MV-4-11 (cell line): ENCODE measurements around the gene NPAS1.
A peak's percentile ranks its signal among the peaks of the same experiment; 100 is the strongest.
"Not testable (repeated sequence)": the region's sequence is repeated elsewhere in the genome, so short reads cannot be mapped to it uniquely, and the experiment has no call there.

Experiments used
- DNase-seq: peaks from one replicate; lab custom pipeline; 2025; lab: John Stamatoyannopoulos, UW

Gene NPAS1

GRCh38 chr19:46990991-46991676 lies 28.5 kb upstream of the NPAS1 start:
- no peak for DNase-seq

DNA sequence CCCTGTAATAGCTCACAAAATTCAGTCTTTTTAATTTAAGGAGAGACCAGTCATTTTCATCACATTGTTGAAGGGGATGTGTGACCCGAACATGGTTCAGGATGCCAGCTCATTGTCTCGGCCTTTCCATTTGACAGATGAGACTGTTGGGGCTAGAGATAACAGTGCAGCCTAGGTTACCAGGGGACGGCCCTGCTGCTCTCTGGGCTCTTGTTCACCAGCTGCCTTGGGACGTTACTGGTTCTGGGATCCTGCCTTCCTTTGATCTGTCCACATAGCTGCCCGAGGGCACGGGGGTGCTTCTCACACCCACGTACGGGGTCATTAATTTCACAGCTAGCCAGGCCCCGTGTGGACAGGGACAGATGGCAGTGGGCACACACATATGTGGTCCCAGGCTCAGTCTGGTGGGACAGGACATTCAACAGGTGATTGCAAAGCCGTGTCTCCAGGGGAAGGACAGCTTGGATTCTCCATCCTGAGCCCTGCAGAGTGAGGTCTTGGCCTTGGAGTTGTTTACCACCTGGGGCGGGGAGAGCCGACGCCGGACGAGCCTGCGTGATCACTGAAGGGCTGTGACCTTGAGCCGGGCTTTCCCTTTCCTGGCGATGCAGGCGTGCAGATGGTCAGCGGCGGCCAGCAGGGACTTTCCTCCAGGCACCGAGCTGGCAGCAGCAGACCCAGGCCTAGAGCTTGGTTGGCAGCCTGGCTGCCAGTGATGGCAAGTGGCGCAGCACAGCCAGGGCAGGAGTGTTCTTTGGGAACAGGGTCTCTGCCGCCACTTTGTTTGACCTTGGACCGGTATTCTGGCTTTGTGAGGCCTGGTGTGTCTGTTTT lies 26.7 kb upstream of the NPAS1 start:
- DNase-seq: no peak

- DNase-seq: no peak
Measured at GRCh38 chr19:46993622-46994021, 26.0 kb upstream of the NPAS1 start.

DNA sequence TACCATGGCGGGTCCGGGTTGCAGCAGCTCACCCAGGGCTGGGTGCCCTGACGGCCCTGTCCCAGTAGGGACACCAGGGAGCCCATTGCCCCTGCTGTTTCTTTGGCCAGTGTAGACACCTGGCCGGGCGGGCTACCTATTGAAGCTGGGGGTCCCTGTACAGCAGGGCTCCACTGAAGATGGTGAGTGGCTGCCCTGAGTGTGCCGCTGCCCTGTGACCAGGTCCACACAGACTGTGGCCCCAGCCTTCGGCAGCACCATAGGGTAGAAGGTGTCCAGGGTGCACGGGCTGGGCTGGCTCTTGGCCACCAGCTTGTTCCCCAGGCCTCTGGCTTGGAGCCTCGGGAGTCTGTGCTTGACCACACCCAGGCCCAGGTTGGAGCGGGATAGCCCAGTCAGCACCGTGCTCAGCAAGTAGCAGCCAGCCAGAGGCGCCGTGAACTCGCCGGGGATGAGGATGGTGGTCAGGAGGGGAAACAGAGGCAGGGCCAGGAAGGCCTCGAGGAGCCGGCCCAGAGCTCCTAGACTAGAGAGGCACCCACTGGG lies 25.4 kb upstream of the NPAS1 start:
- no peak for DNase-seq

- no peak for DNase-seq
Measured at GRCh38 chr19:46995492-46995891, 24.1 kb upstream of the NPAS1 start.

DNA sequence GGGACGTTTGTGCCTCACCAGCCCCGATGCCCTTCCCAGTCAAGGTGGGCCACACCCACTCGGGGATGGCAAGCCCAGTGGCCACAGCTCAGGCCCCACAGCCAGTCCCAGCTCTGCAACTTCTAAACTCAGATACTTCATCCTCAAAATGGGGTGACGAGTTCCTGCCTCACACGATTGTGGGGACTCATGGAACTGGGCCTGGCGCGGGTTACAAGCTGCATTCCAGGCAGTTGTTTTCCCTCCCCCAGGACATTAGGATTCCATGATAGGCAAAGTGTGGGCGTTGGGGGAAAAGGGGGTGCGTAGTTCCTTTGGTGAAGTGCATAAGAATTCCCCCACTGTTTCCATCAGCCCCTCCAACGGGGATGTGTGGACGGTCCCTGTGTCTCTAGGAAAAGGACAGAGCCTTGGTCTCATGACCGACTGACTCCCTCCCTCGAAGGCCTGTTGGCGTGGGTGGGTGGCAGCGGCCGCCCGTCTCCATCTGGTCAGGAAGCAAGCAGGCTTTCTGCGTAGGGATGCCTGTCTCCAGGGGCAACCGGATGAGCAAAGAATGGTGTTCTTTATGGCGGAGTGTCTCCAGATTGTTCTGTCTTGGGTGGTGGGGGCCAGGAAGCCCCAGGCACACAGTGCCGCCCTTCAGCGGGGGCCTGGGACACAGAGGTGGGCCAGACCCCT lies 21.1 kb upstream of the NPAS1 start:
- no peak for DNase-seq

- no peak for DNase-seq
Measured at GRCh38 chr19:46999377-46999776, 20.3 kb upstream of the NPAS1 start.

DNA sequence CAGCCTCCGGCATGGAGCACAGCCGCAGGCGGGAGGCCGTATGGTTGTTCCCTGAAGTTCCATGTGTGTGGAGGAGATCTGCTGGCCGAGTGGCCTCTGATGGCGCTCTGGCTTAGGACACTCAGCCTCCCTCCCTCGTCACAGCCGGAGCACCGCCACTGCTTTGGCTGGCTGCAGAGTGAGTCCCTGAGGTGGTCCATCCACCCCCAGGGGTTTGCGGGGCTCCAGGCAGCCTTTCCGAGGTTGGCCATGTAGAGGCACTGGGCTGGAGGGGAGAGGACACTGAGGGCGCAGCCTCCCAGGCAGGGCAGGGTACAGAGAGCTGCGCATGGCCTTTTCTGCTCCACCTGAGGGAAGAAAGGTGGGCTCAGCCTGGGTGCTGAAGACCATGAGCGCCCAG lies 19.8 kb upstream of the NPAS1 start:
- DNase-seq: no peak

DNA sequence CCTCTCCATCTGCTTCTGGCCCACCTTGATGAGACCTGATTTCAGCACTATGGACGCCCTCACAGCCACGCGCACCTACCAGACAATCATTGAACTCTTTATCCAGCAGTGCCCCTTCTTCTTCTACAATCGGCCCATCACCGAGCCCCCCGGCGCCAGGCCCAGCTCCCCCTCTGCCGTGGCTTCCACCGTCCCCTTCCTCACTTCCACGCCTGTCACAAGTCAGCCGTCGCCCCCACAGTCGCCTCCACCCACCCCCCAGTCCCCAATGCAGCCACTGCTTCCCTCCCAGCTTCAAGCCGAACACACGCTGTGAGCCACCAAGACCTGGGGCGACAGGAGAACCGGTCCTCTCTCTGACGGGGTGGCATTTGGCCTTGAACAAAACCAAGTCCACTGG lies 19.3 kb upstream of the NPAS1 start:
- no peak for DNase-seq

DNA sequence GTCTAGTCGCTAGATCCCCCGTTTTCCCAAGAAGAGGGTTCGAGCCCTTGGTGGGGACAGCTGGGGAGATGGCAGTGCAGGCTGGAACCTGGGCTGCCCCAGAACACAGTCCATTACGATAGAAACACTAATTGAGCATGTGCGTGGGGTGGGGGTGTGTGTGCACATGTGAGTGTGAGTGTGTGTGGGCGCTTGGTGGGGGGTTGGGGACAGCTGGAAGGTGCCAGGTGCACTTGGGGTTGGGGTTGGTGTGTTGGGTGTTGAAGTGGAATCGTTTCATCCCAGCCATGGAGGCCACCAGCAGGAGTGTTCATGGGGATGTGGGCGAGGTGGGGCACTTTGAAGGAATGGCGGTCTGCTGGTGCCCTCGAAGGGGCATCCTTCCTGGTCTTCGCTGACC lies 18.1 kb upstream of the NPAS1 start:
- DNase-seq: no peak

GRCh38 chr19:47002106-47002766 lies 17.4 kb upstream of the NPAS1 start:
- DNase-seq: no peak

GRCh38 chr19:47002853-47003610 lies 16.6 kb upstream of the NPAS1 start:
- no peak for DNase-seq

GRCh38 chr19:47003611-47004465 lies 15.8 kb upstream of the NPAS1 start:
- DNase-seq: no peak

DNA sequence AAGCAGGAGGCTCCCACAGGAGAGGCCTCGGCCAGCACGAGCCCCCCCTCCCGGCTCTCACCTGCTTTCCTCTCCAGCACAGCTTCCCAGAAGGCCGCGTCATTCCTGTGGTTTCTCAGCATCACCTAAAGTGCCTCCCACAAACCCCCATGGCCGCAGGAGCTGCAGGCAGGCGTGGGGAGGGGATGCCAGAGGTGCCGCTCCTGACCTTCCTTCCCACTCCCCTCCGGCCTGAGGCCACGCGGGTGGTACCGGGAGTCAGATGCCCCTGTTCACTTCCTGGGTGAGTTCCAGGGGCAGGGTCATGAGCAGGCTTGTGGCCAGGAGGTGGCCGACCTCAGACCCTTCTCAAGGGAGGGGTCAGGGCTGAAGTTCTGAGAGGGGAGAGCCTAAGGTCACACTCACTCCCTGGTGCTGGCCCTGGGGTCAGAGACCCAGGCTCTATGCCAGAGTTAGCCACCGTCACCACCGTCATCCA lies 14.4 kb upstream of the NPAS1 start:
- DNase-seq: no peak

DNA sequence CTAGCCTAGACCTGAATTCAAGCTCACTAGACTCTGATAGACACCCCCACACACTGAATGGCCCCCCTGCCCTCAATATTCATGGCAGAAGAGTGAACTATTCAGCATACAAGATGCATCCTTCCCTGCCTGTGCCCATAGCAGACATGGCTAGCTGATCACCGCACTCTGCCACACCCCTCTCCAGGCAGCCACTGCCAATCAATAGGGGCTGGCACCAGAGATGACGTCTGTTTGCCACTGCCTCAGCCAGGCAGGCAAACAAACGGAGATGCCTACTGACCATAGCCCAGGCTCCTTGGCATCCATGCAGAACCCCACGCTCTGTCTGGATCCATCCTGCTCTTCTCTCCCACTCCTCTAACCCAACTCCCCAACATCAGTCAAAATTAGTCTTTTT lies 13.8 kb upstream of the NPAS1 start:
- peak; percentile 41 for DNase-seq

- no peak for DNase-seq
Measured at GRCh38 chr19:47006496-47006895, 13.1 kb upstream of the NPAS1 start.

DNA sequence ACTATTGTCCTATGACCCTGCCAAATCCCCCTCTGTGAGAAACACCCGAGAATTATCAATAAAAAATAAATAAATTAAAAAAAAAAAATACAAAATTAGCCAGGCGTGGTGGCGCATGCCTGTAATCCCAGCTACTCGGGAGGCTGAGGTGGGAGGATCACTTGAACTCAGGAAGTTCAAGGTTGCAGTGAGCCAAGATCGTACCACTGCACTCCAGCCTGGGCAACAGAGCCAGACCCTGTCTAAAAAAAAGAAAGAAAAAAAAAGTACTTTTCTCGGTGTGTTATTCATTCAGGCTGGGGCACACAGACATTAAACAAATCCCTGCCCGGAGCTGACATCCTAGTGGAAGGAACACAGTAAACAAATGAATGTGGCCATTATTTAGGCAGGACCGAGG lies 9.1 kb upstream of the NPAS1 start:
- not testable (repeated sequence) for DNase-seq

DNA sequence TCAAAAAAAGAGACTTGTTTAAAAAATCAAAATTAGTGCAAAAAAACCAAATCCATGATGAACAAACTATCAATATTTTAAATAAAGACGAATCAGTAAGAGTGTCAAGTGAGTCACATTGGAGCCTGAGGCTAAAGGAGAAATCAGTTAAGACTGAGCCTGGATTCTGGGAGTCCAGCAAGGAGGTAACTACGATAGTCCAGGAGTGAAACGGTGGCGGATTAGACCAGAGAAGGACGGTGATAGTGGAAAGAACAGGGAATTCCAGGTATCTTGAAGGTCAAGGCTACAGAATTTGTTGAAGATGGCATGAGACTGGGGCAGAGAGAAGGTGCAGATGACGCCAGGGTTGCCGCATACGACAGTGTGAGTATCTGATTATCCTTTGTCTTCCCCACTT lies 7.0 kb upstream of the NPAS1 start:
- no peak for DNase-seq

GRCh38 chr19:47013041-47013517 lies 6.6 kb upstream of the NPAS1 start:
- DNase-seq: peak; percentile 62

DNA sequence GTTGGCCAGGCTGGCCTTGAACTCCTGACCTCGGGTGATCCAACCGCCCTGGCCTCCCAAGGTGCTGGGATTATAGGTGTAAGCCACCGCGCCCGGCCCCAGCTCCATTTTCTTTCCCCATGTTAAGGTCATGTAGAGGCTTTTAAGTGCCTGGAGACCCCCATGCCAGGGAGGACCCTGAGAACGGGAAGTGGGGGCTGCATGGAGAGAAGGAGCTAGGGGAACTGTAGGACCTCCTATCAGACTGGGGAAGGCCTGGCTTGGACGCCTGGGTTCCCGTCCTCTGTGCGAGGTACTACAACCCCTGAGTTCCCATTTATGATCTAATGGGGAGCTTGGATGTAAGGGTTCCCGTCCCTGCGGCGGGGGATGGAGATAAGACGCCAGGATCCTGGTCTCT lies 714 bp upstream of the NPAS1 start:
- no peak for DNase-seq
